Activated CD4-positive, alpha-beta T cell treated with anti-CD3 and anti-CD28 coated beads, Interleukin-2, amount 50 U/mL, for 1 hour (primary cell): ENCODE data around the gene CRCP.
"Not testable (repeated sequence)": the region's sequence is repeated elsewhere in the genome, so short reads cannot be mapped to it uniquely, and the experiment has no call there.

Experiments used
- DNase-seq: peaks from one replicate; pipeline ENCODE4 v3.0.0-alpha.2; 2020

Gene CRCP

DNA sequence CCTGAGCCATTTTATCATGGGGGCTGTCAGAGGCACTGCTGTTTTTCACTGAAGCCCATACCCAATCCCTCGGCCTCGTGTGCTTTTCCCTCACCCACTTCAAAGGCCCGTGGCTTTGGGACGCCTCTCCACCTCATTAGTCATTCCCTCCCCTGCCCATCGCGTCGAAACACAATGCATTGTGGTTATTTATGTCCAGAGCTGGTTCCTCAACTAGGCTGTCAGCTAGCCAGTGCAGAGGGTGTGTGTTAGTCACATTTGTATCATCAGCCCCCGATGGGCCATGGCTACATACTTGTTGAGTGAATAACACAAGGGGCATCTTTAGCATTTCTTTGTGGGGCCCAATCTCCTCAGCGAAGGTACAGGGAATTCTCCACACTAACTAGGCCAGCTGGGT is 3.8 kb upstream of the CRCP start:
- no peak for DNase-seq

DNA sequence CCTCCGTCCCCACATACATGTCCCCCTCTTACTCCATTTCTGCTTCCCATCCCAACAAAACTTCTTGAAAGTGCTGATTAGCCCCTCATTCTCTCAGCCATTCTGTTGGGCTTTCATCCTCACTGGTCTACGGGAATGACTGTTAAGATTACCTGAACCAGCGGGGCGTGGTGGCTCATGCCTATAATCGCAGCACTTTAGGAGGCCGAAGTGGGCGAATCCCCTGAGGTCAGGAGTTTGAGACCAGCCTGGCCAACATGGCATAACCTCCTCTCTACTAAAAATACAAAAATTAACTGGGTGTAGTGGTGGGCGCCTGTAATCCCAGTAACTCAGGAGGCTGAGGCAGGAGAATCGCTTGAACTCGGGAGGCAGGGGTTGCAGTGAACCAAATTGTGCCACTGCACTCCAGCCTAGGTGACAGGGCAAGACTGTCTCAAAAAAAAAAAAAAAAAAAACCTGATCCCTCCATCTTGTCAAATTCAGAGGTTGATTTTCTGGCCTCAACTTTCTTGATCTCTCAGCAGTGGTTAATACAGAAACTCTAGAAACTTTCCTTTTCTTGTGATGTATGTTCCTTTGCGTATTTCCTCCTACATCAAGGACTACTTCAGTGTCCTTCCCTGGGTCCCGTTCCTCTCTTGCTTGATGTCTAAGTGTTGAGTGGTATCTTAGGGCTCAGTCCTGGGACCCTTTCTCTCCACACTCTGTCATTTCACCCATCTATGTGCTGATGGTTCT is 2.2 kb downstream of the CRCP start:
- DNase-seq = not testable (repeated sequence)

DNA sequence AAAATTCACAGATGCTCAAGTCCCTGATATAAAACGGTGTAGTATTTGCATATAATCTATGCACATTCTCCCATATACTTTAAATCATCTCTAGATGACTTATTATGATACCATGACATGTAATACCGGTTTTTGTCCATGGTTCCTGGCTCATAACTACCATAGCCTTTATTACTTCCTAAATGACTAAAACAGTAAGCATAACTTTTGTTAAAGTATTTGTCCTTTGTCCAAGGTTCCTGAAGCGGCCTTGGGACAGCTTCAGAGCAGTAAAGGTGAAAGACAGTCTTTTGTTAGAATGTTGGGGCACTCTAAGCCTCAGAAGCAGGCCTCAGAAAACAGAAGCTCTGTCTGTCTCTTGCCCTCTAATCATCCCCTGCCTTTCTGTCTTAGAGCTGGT is 4.0 kb downstream of the CRCP start:
- no peak for DNase-seq

DNA sequence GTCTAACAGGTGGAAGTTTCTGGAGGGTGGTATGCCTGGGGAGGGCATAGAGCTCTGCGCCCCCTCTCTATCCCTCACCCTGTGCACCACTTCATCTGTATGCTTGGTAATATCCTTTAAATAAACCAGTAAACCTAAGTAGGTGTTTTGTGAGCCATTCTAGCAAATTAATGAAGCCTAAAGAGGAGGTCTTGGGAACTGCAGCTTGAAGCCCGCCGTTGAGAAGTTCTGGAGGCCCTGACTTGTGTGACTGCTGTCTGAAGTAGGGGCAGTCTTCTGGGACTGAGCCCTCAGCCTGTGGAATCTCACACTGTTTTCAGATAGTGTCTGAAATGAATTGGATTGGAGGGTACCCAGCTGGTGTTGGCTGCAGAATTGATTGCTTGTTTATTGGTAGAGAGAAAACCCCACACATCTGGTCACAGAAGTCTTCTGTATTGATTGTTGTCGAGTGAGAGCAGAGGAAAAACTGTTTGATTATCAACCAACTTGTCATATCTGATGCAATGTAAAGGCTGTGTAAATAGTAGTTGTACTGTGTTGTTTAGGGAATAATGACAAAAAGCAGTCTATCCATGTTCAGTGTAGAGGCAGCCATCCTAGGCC is 4.7 kb downstream of the CRCP start:
- no peak for DNase-seq

DNA sequence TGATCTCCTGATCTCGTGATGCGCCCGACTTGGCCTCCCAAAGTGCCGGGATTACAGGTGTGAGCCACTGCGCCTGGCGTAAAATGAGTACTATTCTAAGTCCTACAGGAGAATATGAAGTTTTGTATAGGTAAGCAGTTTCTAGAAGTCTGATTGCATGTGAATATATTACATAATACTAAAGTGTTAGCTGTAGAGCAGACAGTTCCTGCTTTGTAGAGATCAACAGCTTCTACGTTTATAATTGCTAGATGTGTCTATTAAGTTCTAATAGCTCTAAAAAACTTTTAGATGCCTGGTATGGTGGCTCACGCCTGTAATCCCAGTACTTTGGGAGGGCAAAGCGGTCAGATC is 8.5 kb downstream of the CRCP start:
- DNase-seq = no peak

DNA sequence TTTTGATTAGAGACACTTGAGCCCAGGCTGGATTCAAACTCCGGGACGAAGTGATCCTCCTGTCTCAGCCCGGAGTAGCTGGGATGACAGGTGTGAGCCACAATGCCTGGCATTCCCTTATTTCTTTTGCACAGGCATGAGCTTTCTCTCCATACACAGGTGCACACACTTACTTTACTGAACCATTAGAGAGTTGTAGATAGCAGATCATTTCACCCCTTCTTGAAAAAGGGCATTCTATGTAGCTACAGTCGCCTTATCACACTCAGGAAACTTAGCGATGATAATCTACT is 9.9 kb downstream of the CRCP start:
- not testable (repeated sequence) for DNase-seq

DNA sequence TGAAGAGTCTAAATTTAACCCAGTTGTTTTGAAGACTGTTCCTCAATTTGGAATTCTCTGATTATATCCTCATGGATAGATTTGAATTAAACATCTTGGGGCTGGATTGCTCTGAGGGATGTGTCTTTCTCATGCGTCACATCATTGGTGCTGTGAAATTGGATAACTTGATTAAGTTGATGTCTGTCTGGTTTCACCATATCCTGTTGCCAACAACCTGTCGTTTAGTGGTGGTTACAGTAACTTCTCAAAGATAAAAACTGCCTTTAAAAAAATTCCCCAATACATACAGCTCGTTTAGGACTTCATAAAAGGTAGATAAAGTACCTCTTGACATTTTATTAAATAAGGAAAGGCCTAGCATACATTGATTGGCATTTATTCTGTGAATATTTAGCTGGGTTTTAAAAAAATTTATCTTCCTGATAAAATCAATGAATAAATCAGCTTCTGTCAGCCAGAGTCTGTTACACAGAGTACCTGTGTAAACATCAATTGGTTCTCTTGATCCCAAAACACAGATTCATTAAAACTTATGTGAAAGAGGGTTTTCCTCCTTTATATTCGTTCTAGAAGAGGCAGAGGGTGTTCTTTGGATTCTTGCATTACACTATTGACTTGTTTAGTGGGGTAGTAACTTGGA is 10.5 kb downstream of the CRCP start:
- DNase-seq = no peak

DNA sequence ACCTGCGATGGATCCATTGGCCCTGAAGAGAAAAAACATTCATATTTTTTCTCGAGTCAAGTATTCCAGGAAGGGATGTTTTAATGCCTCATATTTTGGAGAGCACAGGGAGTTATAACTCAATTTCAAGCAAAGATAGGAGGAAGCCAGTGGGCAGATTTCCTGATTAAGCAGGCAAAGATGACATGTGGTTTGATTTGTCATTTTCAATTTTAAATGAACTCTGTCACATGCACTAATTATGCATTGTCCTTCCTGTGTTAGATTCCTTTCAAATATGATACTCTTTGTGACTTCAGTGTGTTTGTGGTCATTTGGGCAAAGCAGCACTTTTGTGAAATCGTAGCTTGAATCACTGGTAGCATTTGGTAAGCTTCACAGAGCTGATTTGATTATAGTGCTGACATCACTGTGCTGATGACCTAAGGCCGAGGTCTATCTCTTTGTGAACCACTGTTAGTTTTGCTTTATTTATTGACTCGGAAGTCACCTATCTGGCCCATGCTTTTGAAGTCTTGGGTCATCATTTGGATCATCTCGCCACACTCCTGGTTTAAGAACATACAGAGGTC is 11.2 kb downstream of the CRCP start:
- DNase-seq = not testable (repeated sequence)

DNA sequence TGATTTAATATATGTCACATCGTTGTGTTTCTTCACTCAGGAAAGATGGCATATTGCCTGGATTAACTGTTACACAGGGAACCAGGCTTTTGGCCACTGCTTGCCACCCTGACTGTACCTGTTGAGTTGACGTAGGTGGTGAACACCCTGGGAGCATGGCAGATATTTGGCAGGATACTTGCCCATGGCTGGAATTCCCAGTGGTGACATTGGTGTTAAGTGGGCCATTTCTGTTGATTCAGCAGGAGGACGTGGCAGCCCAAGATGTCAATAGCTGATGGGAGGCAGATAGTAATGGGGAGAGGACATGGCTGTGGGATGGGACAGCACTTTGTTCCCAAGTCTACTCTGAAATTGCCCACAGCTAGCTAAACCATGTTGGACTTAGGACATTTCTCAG is 12.5 kb downstream of the CRCP start:
- DNase-seq = not testable (repeated sequence)

DNA sequence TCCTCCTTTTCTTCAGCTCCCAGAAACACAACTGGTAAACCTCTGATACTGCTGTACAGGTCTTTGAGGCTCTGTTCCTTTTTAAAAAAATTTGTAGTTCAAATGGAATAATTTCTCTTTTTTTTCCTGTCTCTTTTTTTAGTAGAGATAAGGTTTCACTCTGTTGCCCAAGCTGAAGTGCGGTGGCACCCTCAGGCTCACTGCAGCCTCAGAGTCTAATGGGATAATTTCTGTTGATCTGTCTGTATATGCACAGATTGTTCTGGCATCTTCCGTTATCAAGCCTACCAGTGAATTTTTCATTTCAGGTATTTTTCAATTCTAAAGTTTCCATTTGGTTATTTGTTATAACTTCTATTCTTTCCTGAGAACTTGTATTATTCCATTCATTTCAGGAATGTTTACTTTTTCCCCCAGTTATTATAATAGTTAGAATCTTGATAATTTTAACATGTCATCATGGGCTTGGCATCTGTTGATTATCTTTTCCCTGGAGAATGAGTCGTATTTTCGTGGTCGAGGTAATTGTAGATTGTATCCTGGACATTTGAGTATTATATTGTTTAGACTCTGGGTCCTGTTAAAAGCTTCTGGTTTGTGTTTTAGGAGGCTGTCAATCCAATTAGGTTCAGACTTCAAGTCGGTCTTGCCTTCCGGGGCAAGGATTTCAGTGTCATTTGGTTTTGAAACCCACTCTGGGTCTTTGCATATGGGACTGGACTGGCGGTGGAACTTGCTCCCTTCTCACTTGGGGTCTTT is 24.5 kb downstream of the CRCP start:
- no peak for DNase-seq

DNA sequence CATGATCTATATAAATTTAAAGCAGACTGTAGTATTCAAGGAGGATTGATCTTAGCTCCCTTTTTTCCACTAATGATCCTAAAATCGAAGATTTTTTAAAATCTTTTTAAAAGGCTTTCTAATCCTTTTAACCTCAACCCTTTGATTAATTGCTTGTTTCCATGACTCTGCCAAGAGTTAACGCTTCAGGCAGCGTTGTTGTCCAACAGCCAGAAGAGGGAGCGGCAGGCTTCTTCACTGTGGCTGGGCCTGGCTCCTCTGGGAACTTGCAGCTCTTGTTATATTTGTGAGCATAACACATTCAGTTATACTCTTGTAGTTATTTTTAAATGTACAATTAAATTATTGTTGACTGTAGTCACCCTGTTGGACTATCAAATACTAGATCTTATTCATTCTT is 26.3 kb downstream of the CRCP start:
- DNase-seq = no peak

DNA sequence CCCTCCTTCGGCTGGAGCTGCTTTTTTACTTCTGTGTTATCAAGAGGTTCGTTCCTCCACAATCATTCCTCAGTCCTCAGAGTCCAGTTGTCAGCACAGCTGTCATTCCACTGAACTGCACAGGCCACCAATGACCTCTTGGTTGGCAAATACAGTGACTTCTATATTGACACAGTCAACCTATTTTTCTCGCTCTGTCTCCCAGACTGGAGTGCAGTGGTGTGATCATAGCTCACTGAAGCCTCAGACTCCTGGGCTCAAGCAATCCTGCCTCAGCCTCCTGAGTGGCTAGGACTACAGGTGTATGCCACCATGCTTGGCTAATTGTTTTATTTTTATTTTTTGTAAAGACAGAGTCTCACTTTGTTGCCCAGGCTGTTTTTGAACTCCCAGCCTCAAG is 27.7 kb downstream of the CRCP start:
- no peak for DNase-seq

DNA sequence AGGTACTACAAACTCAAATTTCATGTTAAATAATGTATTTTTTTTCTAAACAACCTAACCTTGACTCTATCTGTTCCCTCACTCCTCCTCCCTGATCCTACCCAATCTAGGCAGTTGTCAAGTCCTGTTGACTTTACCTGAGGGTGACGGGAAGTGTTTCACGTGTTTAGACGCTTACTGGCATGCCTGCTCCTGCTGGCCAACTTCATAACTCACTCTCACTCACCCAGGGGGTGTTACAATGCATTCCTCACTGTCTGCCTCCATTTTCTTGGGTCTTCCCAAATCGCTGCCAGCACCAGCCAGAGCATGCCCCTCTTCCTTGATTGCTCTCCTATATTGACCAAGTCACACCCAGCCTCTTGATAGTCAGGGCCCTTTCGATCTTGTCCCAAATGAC is 28.3 kb downstream of the CRCP start:
- DNase-seq = no peak

DNA sequence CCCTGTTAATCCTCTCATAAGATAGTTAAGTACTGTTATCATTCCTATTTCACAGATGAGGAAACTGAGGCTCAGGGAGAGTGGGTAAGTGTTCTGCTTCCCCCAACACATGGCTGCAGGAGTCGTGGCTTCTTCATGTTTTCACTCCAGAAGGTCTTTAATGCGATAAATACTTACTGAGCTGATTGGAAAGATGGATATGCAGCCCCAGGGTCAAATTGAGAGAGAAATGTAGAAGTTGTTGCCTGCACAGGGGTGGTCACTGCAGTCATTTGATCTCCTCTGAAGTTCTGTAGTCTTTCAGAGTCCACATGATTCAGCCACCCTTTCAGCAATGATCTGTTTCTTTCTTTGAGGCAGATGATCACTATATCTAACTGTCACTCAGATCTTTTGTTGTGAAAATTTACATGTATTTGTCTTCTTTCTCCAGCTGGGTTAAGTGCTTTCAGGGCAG is 29.3 kb downstream of the CRCP start:
- DNase-seq = no peak

DNA sequence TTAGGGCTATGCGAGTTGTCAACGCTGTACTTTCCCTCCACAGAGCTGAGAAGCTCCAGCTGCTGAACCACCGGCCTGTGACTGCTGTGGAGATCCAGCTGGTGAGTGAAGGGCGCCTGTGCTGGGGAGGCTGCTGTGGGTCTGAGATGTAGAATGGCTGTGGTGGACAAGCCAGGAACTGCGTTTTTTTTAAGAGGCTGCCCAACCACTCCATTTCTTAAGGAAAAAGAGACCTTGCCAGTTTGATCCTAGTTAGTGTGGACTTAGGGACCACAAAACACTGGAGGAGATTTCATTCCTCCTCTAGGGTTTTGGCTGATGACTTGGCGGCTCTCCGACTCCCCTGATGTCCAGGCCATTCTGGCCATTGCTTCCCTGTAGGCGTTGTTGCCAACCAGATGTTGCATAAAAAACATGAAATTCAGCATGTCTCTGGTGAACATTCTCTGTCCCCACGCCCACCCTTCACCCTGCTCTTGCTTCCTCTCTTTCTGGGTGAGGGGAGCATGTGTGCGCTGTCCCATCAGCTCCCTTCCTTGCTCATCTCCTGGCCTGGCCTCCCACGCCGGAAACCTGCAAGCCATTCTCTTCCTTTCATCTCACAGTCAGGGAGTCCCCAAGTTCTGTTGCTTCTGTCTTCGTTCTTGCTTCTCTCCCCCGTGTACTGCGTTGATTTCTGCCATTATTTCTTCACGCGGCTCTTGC is 30.9 kb downstream of the CRCP start:
- DNase-seq = no peak

DNA sequence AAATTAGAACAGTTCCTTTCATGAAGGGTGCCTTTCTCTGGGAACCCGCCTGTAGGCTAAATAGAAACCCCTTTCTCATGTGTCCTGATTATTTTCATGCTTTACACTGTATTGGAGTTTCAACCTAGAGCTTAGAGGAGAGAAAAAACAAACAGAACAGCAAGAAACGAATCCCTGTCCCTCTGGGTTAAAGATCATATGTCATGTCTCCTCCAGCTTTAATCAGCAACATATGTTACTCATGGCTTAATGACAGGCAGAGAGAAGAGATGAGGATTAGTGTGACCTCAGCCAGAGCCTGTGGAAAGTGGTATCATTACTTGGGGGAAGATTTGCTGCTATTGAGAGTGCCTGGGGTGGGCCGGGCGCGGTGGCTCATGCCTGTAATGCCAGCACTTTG is 32.1 kb downstream of the CRCP start:
- no peak for DNase-seq

DNA sequence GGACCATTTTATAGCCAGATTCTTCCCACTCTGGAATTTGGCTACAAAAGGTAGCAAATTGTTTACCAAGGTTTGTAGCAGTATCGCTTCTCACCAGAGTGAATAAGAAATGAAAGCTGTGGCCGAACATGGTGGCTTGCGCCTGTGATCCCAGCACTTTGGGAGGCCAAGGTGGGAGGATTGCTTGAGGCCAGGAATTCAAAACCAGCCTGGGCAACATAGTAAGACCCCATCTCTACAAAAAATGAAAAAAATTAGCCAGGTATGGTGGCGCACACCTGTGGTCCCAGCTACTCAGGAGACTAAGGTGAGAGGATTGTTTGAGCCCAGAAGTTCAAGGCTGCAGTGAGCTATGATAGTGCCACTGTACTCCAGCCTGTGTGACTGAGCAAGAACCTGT is 33.0 kb downstream of the CRCP start:
- not testable (repeated sequence) for DNase-seq

DNA sequence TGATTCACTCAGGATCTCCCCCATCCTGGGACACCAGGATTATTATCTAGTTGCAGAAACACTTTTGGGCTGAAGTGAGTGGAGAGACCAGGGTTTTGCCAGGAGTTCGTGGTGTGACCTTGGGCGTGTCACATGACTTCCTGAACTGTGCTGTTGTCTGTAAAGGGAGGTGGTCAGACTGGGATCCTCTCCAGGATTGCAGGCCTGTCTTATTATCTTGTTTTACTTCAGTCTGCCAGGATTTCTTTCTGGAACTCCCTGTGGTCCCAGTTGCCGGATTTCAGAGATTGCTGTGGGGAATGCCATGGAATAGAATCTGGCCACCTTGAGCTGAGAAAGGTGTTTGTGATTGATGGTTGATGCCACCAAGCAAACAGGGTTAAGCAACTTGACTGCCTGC is 35.8 kb downstream of the CRCP start:
- no peak for DNase-seq

DNA sequence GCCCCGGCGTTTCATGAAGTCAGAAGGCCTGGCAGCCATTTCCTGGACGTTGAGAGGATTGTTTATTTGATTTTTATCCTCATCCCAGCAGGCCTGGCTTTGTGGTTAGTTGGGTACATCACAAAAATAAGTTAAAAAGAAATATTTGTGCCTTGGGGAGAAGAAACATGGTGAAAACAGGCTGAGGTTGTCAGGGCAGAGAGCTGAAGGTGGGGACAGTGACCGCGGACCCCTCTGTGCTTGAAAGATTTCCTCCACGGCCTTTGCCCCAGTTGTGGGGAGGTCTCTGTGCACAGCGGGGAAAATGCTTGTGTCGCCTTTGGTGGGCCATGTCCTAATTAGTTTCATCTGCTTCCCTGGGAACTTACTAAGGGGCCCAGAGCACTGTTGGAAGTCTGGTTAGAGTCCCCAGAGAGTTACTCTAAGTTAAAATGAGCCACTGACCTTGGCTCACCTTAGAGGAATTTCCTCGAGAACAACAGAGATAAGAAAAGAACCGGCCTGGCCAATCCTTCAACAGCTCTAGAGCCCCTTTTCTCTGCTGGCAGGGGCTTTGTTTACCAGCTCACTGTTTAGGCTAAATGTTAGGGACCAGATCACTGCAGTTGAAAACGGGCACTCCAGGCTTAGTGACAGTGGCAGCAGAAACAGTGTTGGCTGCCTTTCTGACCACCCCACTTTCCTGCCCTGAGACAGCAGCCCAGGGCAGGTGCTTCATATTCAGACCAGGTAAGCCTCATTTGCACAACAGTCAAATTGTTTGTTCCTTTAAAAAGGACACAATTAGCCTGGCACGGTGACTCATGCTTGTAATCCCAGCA is 37.9 kb downstream of the CRCP start:
- no peak for DNase-seq

DNA sequence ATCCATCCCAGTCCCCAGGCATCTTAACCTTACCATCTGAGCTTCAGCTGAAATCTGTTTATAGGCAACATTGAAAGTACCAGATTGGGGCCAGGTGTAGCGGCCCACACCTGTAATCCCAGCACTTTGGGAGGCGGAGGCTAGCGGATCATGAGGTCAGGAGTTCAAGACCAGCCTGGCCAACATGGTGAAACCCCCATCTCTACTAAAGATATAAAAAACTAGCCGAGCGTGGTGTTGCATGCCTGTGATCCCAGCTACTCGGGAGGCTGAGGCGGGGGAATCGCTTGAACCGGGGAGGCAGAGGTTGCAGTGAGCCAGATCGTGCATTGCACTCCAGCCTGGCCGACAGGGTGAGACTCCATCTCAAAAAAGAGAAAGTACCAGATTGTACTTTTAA is 39.0 kb downstream of the CRCP start:
- DNase-seq = no peak

DNA sequence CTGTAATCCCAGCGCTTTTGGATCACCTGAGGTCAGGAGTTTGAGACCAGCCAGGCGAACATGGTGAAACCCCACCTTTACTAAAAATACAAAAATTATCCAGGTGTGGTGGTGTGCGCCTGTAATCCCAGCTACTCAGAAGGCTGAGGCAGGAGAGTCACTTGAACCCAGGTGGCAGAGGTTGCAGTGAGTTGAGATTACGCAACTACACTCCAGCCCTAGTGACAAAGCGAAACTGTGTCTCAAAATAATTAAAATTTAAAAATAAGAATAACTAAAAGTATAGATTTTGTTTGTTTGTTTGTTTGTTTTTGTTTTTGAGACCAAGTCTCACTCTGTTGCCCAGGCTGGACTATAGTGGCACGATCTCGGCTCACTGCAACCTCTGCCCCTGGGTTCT is 41.4 kb downstream of the CRCP start:
- DNase-seq = not testable (repeated sequence)

DNA sequence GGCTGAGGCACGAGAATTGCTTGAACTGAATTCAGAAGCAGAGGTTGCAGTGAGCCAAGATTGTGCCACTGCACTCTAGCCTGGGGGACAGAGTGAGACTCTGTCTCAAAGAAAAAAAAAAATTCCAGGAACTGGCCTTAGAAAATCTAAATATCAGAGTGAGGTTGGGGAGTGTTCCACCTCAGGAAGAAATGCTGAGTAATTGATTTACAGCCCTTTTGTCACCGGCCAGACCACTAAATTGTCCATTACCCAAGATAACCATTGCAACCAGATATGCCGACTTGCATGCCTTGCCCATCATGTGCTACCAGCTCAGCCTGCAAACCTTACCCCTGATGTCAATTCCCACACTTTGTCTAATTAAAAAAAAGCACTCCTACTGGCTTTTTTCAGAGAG is 42.4 kb downstream of the CRCP start:
- DNase-seq = no peak
